NCI-H1092 treated with DMSO at 0.1 percent for 48 hours (cell line): ENCODE data around the gene DBN1.
"Not testable (repeated sequence)": the region's sequence is repeated elsewhere in the genome, so short reads cannot be mapped to it uniquely, and the experiment has no call there.

ENCODE experiments used
- DNase-seq: peaks from one replicate; lab custom pipeline; 2025; lab: John Stamatoyannopoulos, UW

DBN1 gene

GRCh38 chr5:177429248-177430040 is 44.0 kb downstream of the DBN1 start:
- DNase-seq: no peak

- DNase-seq: no peak
Measured at GRCh38 chr5:177428574-177429217, 44.7 kb downstream of the DBN1 start.

GRCh38 chr5:177427919-177428573 is 45.4 kb downstream of the DBN1 start:
- DNase-seq: no peak

GRCh38 chr5:177427211-177427822 is 46.1 kb downstream of the DBN1 start:
- no peak for DNase-seq

- DNase-seq: no peak
Measured at GRCh38 chr5:177426566-177427210, 46.7 kb downstream of the DBN1 start, which contains the start of gene GRK6. TSS of gene GRK6 (plus strand) at chr5:177426676. CDS start at chr5:177426846, 170 bp downstream.

- DNase-seq: peak; percentile 99
Measured at GRCh38 chr5:177425801-177426565, 47.5 kb downstream of the DBN1 start.

- DNase-seq: no peak
Measured at GRCh38 chr5:177425196-177425800, 48.1 kb downstream of the DBN1 start.

GRCh38 chr5:177423671-177424070 is 49.8 kb downstream of the DBN1 start:
- DNase-seq: no peak

GRCh38 chr5:177421062-177421798 is 52.2 kb downstream of the DBN1 start:
- no peak for DNase-seq

- DNase-seq: not testable (repeated sequence)
Measured at GRCh38 chr5:177420472-177420871, 53.0 kb downstream of the DBN1 start.

GRCh38 chr5:177419046-177419445 is 54.4 kb downstream of the DBN1 start:
- no peak for DNase-seq

- not testable (repeated sequence) for DNase-seq
Measured at GRCh38 chr5:177417081-177417480, 56.4 kb downstream of the DBN1 start.

GRCh38 chr5:177414481-177414880 is 59.0 kb downstream of the DBN1 start:
- DNase-seq: no peak

GRCh38 chr5:177412603-177413233 is 60.7 kb downstream of the DBN1 start:
- DNase-seq: no peak

- no peak for DNase-seq
Measured at GRCh38 chr5:177410575-177410974, 62.9 kb downstream of the DBN1 start.

- no peak for DNase-seq
Measured at GRCh38 chr5:177409043-177409801, 64.2 kb downstream of the DBN1 start, which contains the start of gene F12. TSS of gene F12 (minus strand) at chr5:177409564. CDS start at chr5:177409527, 37 bp downstream.
